GM12878 (cell line): ENCODE results near the gene FDXR. TPM values are rescaled to one million over a fixed set of nuclear protein-coding genes. Genes with fewer than 3 reads are reported as not detected.

ENCODE experiments used
- ASH2L ChIP-seq: fragments of 300-600, 200-600 bp; sonication (generic); IDR thresholded peaks from 2 replicates; pipeline ENCODE4 v1.6.1; 2017; ENCODE audit warnings: low read depth, mild to moderate bottlenecking, borderline replicate concordance
- BCL3 ChIP-seq: IDR thresholded peaks from 2 replicates; pipeline ENCODE4 v1.6.1; 2011; ENCODE audit warnings: borderline replicate concordance, low read depth, mild to moderate bottlenecking, moderate library complexity, low read length; ENCODE audit not compliant: insufficient read depth, poor library complexity, severe bottlenecking
- CBX3 ChIP-seq: fragments of 200-600 bp; sonication (generic); IDR thresholded peaks from 2 replicates; pipeline ENCODE4 v1.6.1; 2016; ENCODE audit warnings: low read depth, borderline replicate concordance
- E2F8 ChIP-seq: fragments of 450-650 bp; IDR thresholded peaks from 2 replicates; pipeline ENCODE4 v1.6.1; 2018; ENCODE audit warnings: mild to moderate bottlenecking, low read depth, moderate library complexity; ENCODE audit not compliant: partially characterized antibody
- EGR1 ChIP-seq, 2 experiments: IDR thresholded peaks; 1 replicate in 1 of 2; 2 replicates in 1 of 2; pipeline ENCODE4 v1.6.1; 2011 to 2012; ENCODE audit warnings: low read depth in 2 of 2, low read length in 2 of 2, borderline replicate concordance in 1 of 2, mild to moderate bottlenecking in 1 of 2, moderate library complexity in 1 of 2
- FOS ChIP-seq: IDR thresholded peaks from 3 replicates; pipeline ENCODE4 v1.6.1; 2011; ENCODE audit warnings: borderline replicate concordance; ENCODE audit not compliant: insufficient read length; ENCODE audit errors: extremely low read depth
- MAX ChIP-seq: IDR thresholded peaks from 2 replicates; pipeline ENCODE4 v1.6.1; 2012; ENCODE audit warnings: low read depth, low read length, improper control_type of control experiment
- MTA3 ChIP-seq: IDR thresholded peaks from 2 replicates; pipeline ENCODE4 v1.6.1; 2012; ENCODE audit warnings: low read length, inconsistent platforms, borderline replicate concordance
- MYB ChIP-seq: fragments of 150-350 bp; IDR thresholded peaks from 2 replicates; pipeline ENCODE4 v1.6.1; 2014; ENCODE audit warnings: mild to moderate bottlenecking, low read depth, low read length, borderline replicate concordance
- NFYA ChIP-seq: IDR thresholded peaks from 2 replicates; pipeline ENCODE4 v1.6.1; 2011; ENCODE audit warnings: low read depth, mild to moderate bottlenecking, low read length, improper control_type of control experiment, borderline replicate concordance
- NR2F1 ChIP-seq: fragments of 450-650 bp; conservative IDR thresholded peaks from 2 replicates; pipeline ENCODE4 v1.6.1; 2017; ENCODE audit warnings: mild to moderate bottlenecking
- PAX5 ChIP-seq: IDR thresholded peaks from 2 replicates; pipeline ENCODE4 v1.6.1; 2011; ENCODE audit warnings: low read depth, low read length, borderline replicate concordance
- ZBTB11 ChIP-seq: fragments of 450-650 bp; formaldehyde crosslinking; IDR thresholded peaks from 2 replicates; pipeline ENCODE4 v1.5.0; 2022; ENCODE audit warnings: mild to moderate bottlenecking, missing genetic modification characterization
- ZNF687 ChIP-seq: fragments of 450-650 bp; IDR thresholded peaks from 2 replicates; pipeline ENCODE4 v1.6.1; 2017; ENCODE audit warnings: mild to moderate bottlenecking, moderate library complexity
- ZSCAN29 ChIP-seq: fragments of 450-650 bp; IDR thresholded peaks from 2 replicates; pipeline ENCODE4 v1.6.1; 2017; ENCODE audit warnings: mild to moderate bottlenecking, moderate library complexity
- polyA plus RNA-seq, 11 experiments: library from polyadenylated mRNA; depleted of rRNA in 4 of 11; unstranded in 6 of 11; stranded (reverse) in 5 of 11; fragments of >200 nt; fragmentation: Nextera tagmentation in 4 of 11; fragmentation: Illumina TruSeq in 1 of 11; extraction: Ambion mirVana in 4 of 11; extraction: Trizol in 1 of 11; gene quantifications; 1 replicate in 1 of 11; 2 replicates in 10 of 11; pipeline versions ENCODE4 v1.2.1 to v1.2.3, GENCODE V29; 2011 to 2016; ENCODE audit warnings: inconsistent platforms in 2 of 11, missing spikeins in 2 of 11, low read depth in 1 of 11
- total RNA-seq, 4 experiments: library from RNA; depleted of rRNA in 3 of 4; stranded (reverse); fragments of >200 nt in 3 of 4; fragmentation: Illumina TruSeq in 1 of 4; extraction: Trizol in 1 of 4; gene quantifications; 2 replicates each; pipeline versions ENCODE4 v1.2.1 to v1.2.3, GENCODE V29; 2013 to 2021

FDXR gene
- total and polyA plus RNA-seq, 10 of the 15 experiments (the other 5 are each of a cell fraction or from before 2014, with no cell fraction given): 0.85 to 162 (median 48.2) TPM

GRCh38 chr17:74873037-74873873 is 461 bp upstream of the FDXR start (continued):
- TF ChIP-seq MYB: no peak; the same call in 1 of the 2 replicates
- no peak; the same call in 1 of the 2 replicates for TF ChIP-seq NFYA
- TF ChIP-seq NR2F1: no peak
- TF ChIP-seq ZSCAN29: no peak
- 0 out of 2 replicates have a peak, but pooled peaks have one; percentile 20 for TF ChIP-seq ZBTB11
- TF ChIP-seq PAX5: no peak; the same call in 1 of the 2 replicates
- no peak for TF ChIP-seq BCL3
- TF ChIP-seq ZNF687: no peak; the same call in 1 of the 2 replicates
- no peak for TF ChIP-seq ASH2L
- no peak for TF ChIP-seq EGR1 (IDR thresholded peaks at IDR 0.05; ENCODE audit: borderline replicate concordance in 1 of 2, low read depth in 2 of 2, low read length in 2 of 2)
- peak; percentile 50 for TF ChIP-seq FOS
- TF ChIP-seq MAX: peak; percentile 93
- no peak for TF ChIP-seq CBX3
- peak; percentile 97 for TF ChIP-seq E2F8
- TF ChIP-seq MTA3: no peak
